AG04450 (cell line): Measurements from ENCODE around the gene OR10A4. TPM values are rescaled to one million over a fixed set of nuclear protein-coding genes. Genes with fewer than 3 reads are reported as not detected.
A peak's percentile ranks its signal among the peaks of the same experiment; 100 is the strongest.

ENCODE experiments used
- CTCF ChIA-PET: fragments of 300-600, 350-600 bp; formaldehyde crosslinking; extraction: SDS; loops from one replicate; lab custom pipeline; 2022; ENCODE audit warnings: antibody characterized with exemption, inconsistent platforms; lab: Charles Lee
- POLR2A ChIA-PET: fragments of 350-600 bp; formaldehyde crosslinking; extraction: SDS; loops from one replicate; lab custom pipeline; 2021; ENCODE audit warnings: antibody characterized with exemption, inconsistent platforms; lab: Yijun Ruan, JAX
- DNase-seq: peaks from one replicate; pipeline ENCODE4 v3.0.0-alpha.2; 2011; ENCODE audit warnings: low read depth, low spot score
- H3K27ac ChIP-seq: one replicate; pipeline ENCODE4 v1.5.1; 2012; ENCODE audit warnings: low read depth, low read length, control low read depth
- H3K27me3 ChIP-seq: one replicate; pipeline ENCODE4 v1.6.0; 2012; ENCODE audit warnings: low read length; ENCODE audit not compliant: control insufficient read depth, insufficient read depth
- H3K4me3 ChIP-seq: 2 replicates; pipeline ENCODE4 v1.5.1; 2011; ENCODE audit warnings: mild to moderate bottlenecking, low read depth, low read length, control low read depth
- H3K9me3 ChIP-seq: 2 replicates; pipeline ENCODE4 v1.5.1; 2012; ENCODE audit warnings: low read length; ENCODE audit not compliant: control insufficient read depth, insufficient read depth
- CTCF ChIP-seq: IDR thresholded peaks from 2 replicates; pipeline ENCODE4 v1.5.1; 2011; ENCODE audit warnings: low read depth, low read length, control low read depth, inconsistent platforms
- polyA plus RNA-seq: library from polyadenylated mRNA; depleted of rRNA; stranded (reverse); fragments of >200 nt; gene quantifications from 2 replicates; pipeline ENCODE4 v1.2.3, GENCODE V29; 2011; rRNA removed

Gene OR10A4
- polyA plus RNA-seq, 1 experiment: not detected

GRCh38 chr11:6927030-6927617 lies 50.7 kb downstream of the OR10A4 start:
- peak overlapping the region; percentile 78 for H3K4me3 ChIP-seq
- no peak for TF ChIP-seq CTCF
- H3K9me3 ChIP-seq: no peaks in the 10 kb centered on the region
- H3K27me3 ChIP-seq: no peaks in the 10 kb centered on the region
- CTCF ChIA-PET: no interaction called here
- H3K27ac ChIP-seq: peak overlapping the region; percentile 53
- POLR2A ChIA-PET: interaction anchor here (1.6 kb wide), 1 partner anchor 65 kb away, joined by 6 read pairs; no protein-coding TSS in a partner anchor
- DNase-seq: no peak

Other genes starting within 250 kb of the OR10A4 start
- gene DCHS1, start 220.8 kb upstream of the OR10A4 start, polyA plus RNA-seq: 8.7 and 11.2 TPM in 2 replicates
- 63.3 and 69.1 TPM in 2 replicates for gene MRPL17, start 193.3 kb upstream of the OR10A4 start, polyA plus RNA-seq
- gene OR2AG2, start 104.6 kb upstream of the OR10A4 start, polyA plus RNA-seq: 0.11 and 0.19 TPM in 2 replicates
- not detected in 2 replicates for gene OR2AG1, start 93.6 kb upstream of the OR10A4 start, polyA plus RNA-seq
- 0.02 and 0.06 TPM in 2 replicates for gene OR6A2, start 76.9 kb upstream of the OR10A4 start, polyA plus RNA-seq
- gene OR10A5, start 30.9 kb upstream of the OR10A4 start, polyA plus RNA-seq: not detected in 2 replicates
- not detected in 2 replicates for gene OR10A2, start 13.6 kb upstream of the OR10A4 start, polyA plus RNA-seq
- gene OR2D2, start 15.9 kb downstream of the OR10A4 start, polyA plus RNA-seq: 0.09 TPM in 1 of 2 replicates, not detected in the other
- gene OR2D3, start 44.4 kb downstream of the OR10A4 start, polyA plus RNA-seq: not detected in 2 replicates
- 2.7 and 4.1 TPM in 2 replicates for gene ZNF215, start 49.8 kb downstream of the OR10A4 start, polyA plus RNA-seq
- gene ZNF214, start 143.7 kb downstream of the OR10A4 start, polyA plus RNA-seq: 1.9 and 3.4 TPM in 2 replicates
- gene NLRP14, start 143.9 kb downstream of the OR10A4 start, polyA plus RNA-seq: 0.02 and 0.06 TPM in 2 replicates
- gene RBMXL2, start 212.4 kb downstream of the OR10A4 start, polyA plus RNA-seq: not detected in 2 replicates